GM18526 (cell line): ENCODE data around the gene ACD.

Source experiments
- POLR2A ChIP-seq: IDR thresholded peaks from 3 replicates; pipeline ENCODE4 v1.6.1; 2011; ENCODE audit not compliant: insufficient read length; ENCODE audit errors: extremely low read depth

ACD gene

DNA sequence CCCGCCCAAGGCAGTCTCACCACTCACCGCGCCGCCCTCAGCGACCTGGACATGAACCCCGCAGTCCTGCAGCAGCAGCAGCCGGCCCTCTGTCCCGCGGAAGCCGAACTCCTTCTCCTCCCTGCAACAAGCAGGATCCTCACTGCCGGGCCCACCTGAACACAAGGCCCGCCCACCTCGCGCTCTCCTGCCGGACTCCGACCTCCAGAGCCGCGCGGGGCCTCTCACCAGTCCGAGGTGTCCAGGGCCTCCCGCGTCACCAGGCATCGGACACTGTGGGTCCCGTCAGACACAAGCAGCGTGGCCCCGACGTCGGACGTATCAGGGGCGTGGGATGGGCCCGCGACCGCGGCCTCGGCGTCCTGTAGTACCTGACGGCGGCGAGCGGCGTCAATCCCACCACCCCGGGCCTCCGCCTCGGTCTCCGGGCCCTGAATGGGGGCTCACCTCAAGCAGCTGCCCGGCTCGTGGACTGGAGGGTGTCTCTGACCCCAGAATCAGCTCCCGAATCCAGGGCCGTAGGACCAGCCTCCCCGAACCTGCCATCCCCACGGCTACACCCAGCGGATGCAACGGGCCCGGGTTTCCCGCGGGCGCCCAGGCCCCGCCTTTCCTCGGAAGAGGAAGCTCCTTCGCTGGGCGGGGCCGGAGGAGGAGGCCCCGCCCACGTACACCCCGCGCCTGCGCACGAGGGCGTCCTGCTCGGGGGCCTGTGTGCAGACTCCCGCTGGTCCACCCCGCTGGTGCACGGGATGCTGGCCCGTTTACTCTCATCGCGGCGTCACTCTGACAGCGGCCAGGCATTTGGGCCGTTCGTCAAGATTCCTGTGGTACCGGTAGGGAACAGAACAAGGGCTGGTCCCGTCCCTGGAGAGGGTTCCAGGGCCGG, at the start of gene ACD:
Gene ACD, minus strand, starts transcription at position 586 of the 889 bp plus-strand sequence. Its CDS starts 40 bp downstream, at position 546.
- TF ChIP-seq POLR2A, result peak; percentile 91

DNA sequence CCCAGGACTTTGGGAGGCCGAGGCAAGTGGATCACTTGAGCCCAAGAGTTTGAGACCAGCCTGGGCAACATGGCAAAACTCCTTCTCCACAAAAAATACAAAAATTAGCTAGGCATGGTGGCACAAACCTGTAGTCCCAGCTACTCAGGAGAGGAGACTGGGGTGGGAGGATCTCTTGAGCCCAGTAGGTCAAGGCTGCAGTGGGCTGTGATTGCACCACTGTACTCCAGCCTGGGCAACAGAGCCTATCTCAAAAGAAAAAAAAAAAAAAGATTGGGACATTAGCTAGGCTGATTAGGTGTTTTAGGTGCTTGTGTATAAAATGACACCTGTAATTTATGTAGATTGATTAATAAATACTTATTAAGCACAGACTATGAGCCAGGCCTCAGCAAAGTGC, 49.0 kb upstream of the ACD start:
- TF ChIP-seq POLR2A, result no peak

DNA sequence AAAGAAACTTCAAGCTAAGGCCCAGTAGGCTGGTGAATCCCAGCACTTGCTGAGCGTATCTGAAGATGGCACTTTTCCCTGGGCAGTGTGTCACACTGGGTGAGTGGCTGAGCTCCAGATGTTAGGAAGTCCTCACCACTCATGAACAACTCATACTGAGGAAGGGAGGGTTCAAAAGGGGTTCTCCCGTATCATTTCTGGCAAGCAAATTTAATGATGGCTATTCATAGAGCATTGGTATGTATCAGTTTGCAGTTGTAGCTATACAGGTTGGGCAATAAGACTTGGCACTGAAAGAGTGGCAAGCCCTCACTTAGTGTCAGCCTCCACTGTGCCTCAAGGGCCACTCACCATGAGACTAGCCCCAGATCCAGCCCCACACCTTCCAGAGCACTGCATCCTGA, 48.3 kb upstream of the ACD start:
- no peak for TF ChIP-seq POLR2A

DNA sequence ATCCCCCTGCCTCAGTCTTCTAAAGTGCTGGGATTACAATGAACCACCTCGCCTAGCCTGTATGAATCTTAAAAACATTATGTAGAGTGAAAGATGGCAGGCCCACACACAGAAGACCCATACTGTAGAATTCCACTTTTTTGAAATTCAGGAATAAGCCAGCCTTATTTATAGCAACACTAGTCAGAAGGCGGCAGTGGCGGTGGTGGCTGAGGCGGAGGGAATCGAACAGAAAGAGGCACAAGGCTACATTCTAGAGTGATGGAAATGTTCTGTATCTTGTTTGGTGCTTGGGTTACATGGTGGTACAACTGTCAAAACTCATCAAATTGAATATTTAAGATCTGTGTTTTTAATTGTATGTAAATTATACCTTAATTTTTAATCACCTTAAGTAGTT, 47.7 kb upstream of the ACD start:
- no peak for TF ChIP-seq POLR2A

DNA sequence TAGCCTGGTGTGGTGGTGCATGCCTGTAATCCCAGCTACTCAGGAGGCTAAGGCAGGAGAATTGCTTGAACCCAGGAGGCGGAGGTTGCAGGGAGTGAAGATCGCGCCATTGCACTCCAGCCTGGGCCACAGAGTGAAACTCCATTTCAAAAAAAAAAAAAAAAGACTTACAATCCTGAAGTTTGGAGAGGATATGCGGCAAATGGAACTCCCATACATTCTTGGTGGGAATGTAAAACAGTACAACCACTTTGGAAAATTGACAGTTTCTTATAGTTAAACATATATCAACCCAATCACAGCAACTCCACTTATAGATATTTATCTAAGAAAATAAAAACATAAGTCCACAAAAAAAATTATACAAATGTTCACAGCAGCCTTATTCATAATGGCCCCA, 47.1 kb upstream of the ACD start:
- TF ChIP-seq POLR2A, result no peak

DNA sequence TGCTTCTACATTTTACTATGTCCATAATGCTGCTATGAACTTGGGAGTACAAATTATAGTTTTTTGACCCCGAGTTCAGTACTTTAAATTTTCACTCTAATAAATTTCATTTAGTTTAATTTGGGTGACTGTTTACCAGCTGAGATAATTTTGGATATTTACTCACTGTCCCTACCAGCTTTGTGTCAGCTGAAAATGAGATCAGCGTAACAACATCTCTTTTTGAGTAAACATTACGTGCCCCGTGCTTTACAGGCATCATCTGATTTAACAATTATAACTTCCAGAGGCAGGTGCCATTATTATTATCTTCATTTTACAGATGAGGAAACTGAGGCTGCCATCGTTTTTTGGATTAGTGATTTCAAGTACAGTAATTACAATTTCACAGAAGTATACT, 44.0 kb upstream of the ACD start:
- TF ChIP-seq POLR2A, result no peak

DNA sequence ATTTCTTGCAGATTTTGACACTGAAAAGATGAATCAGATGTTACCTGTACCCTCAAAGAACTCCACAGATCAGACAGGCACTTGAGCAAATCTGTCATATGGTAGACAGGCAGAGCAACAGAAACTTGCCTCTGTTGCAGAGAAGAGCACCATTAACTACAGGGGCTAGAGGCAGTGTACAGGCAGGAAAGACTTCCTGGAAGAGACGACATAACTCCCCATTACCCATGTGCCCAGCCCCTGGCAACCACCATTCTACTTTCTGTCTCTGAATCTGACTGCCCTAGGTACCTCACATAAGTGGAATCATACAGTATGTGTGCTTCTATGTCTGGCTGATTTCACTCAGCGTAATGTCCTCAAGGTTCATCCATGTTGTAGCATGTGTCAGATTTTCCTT, 43.6 kb upstream of the ACD start:
- no peak for TF ChIP-seq POLR2A

DNA sequence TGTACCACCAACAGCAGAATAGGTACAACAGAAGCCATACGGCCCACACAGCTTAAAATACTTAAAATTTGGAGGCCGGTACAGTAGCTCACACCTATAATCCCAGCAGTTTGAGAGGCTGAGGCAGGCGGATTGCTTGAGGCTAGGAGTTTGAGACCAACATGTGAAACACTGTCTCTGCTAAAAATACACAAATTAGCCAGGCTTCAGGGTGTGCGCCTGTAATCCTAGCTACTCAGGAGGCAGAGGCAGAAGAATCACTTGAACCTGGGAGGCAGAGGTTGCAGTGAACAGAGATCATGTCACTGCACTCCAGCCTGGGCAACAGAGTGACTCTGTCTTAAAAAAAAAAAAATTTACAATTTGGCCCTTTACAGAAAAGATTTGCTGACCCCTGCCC, 42.1 kb upstream of the ACD start:
- no peak for TF ChIP-seq POLR2A

DNA sequence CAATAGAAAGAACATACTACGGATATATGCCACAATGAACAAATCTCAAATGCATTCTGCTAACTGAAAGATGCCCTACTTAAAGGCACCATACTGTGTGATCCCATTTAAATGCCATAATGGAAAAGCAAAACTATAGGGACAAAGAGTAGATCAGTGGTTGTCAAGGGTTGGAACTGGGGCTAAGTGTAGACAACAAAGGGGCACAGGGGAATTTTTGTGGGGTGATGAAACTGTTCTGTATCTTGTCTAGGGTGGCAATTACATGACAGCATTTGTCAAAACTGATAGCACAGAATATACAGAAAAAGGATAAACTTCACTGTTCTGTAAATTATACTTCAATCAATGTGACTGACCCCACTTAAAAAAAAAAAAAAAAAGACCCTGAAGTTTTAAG, 41.4 kb upstream of the ACD start:
- no peak for TF ChIP-seq POLR2A

DNA sequence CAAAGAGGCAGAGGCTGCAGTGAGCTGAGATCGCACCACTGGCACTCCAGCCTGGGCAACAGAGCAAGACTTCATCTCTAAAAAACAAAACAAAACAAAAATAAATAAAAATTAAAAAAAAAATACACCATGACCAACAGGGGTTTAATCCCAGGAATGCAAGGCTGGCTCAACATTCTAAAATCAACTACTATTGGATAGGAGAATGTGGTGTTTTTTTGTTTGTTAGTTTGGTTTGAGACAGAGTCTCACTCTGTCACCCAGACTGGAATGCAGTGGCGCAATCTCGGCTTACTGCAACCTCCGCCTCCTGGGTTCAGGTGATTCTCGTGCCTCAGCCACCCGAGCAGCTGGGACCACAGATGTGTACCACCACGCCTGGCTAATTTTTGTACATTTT, 39.2 kb upstream of the ACD start:
- no peak for TF ChIP-seq POLR2A

DNA sequence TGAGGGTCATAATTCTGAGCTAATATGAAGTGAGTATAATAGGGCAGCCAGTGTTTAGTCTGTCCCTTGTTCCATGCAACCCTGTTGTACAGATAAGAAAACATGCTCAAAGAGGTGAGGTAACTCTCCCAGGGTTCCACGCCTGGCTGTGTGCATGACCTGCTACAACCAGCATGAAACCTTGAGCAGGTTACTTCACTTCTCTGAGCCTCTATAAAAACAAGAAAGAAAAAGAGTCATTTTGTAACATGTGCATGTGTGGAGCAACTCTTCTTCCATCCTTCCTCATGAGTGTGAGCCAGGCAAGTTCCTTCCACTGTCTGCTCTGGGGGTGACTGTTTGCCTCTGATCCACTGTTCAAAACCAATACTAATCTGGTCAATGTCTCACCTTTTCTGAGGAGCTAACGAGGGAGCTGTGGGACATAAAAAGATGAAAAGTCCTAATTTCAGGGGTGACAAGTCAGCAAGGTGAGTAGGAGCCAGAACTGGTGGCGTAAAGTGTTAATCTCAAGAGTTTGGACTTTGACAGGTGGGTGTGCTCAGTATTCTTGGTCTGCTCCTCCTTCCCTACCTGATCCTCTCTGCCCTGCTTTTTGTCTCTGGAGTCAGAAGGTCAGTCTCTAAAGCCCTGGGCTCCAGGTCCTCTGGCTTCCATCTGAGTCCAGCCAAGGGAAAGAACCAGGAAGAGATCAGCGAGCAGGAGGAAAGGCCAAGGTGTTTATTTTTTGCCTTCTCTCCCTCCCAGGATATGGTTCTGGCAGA, 37.5 kb upstream of the ACD start:
- TF ChIP-seq POLR2A, result no peak

DNA sequence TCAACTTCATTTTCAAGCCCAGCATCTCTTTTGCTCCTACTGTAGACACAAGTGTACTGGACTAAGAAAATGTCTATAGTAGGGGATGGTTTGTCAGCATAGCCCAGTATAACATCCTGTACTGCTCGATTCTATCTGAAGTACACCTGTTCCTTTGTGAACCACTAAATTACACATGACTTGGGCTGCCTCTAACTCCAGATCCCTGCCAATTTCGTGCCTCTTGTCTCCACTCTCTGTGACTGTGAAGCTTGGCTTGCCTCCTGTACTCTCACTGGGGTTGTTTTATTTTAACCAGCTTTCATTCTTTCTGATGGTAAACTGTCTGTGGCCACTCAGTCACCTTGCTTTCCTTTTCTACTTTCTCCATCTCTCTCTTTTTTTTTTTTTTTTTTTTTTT, 34.6 kb upstream of the ACD start:
- TF ChIP-seq POLR2A, result no peak

DNA sequence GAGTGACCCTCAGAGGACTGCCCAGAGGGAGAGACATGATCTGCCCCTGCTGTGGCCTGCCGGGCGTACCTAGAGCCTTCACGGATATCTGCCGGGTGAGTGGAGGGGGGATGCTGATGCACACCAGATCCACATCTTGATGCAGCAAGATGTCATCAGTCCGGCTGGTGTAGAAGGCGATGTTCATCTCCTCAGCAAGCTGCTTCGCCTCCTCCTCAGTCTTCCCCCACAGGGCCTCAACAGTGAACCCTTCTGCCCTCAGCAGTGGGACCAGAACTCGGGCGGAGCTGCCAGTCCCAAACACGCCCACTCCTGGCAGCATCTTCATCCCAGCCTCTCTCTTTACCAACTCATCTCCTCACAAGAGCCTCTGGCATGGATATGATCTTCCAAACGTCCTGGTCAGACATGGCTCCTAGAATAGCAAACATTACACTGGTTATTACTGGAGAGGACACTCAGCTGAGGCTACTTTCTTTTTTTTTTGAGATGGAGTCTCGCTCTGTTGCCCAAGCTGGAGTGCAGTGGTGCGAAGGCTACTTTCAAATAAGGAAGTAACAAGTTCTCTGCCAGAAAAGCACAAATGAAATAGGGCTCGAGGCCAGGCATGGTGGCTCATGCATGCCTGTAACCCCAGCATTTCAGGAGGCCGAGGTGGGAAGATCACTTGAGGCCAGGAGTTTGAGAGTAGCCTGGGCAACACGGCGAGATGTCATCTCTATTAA, 25.5 kb upstream of the ACD start:
- no peak for TF ChIP-seq POLR2A

DNA sequence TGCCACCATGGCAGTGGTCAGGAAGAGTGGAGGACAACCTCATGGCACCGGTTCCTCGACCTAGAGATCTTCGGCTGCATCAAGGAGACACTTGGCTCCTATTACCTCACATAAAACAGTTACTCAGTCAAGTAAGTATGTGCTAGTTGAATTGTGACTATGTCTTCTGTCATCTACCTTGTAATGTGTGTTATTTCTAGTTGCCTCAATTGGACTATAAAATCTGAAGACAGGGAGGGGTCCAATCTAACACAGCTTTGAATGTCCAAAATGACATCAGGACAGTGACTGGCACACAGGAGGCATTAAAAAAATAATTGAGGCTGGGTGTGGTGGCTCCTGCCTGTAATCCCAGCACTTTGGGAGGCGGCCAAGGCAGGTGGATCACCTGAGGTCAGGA, 23.7 kb upstream of the ACD start:
- no peak for TF ChIP-seq POLR2A

DNA sequence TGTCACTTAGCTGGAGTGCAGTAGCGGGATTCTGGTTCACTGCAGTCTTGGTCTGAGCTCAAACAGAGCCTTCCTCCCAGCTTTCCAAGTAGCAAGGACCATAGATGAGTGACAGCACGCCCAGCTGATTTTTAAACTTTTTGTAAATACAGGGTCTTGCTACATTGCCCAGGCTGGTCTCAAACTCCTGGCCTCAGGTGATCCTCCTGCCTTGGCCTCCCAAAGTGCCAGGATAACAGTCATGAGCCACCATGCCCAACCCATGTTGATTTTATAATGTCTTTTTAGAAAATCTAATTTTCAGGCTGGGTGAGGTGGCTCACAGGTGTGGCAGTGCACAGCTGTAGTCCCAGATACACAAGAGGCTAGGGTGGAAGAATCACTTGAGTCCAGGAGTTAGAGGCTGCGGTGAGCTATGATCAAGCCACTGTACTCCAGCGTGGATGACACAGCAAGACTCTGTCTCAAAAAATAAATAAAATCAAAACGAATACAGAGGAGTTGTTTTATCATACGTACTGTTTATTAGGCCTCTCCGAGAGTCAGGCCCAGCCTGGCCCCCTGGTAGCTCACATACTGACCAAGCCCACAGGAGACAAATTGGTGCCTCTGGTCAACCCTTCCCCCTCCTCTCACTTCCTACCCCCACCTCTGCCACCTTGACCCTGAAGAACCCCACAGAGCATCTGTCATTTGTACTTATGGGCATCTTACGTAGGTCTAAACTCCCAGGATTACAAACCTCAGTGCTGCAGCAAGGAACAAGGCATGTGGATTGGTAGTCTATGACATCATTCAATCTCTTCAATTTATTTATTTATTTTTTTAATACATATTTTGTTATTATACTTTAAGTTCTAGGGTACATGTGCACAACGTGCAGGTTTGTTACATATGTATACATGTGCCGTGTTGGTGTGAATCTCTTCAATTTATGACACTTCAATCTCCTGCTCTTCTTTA, 20.2 kb upstream of the ACD start:
- TF ChIP-seq POLR2A, result no peak

DNA sequence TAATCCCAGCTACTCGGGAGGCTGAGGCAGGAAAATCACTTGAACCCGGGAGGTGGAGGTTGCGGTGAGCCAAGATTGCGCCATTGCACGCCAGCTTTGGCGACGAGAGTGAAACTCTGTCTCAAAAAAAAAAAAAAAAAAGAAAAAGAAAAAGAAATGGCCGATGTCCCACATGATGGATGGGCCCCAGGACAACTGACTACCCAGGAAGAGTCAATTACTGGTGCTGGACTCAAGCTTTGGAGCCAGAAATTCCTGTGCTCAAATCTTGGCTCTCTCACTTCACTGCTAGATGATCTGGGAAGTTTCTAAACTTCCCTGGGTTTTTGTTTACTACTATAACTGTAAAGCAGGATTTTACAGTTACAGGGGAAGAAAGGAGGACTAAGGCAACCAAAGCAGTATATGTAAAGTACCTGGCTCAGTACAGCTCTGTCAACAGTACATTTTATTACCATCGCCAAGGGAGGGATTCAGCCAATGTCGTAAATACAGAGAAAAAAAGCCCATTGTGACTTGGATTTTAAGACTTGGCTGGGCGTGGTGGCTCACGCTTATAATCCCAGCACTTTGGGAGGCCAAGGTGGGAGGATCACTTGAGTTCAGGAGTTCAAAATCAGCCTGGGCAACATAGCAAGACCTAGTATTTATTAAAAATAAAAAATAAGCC, 18.4 kb upstream of the ACD start:
- no peak for TF ChIP-seq POLR2A
